NCI-H2029 treated with DMSO at 0.1 percent for 48 hours (cell line): ENCODE measurements around the gene C13orf46.
"Not testable (repeated sequence)": the region's sequence is repeated elsewhere in the genome, so short reads cannot be mapped to it uniquely, and the experiment has no call there.

ENCODE experiments used
- DNase-seq: peaks from one replicate; lab custom pipeline; 2025; lab: John Stamatoyannopoulos, UW

C13orf46 gene

DNA sequence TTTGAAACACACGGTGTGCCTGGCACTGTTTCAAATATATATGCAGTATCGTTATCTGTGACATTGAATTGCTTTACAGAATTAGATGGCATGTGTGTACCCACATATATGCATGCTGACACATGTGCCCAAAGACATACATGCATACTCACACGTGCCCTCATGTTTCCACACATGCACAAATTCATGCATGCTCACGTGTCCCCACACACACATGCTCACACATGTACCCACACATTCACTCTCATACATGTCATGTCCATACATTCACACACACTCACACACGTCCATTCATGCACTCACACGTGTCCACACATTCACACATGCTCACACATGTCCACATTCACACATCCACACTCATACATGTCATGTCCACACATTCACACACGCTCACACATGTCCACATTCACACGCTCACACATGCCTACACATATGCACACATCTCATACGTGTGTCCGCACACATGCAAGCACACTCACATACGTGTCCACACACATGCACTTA is 17.9 kb upstream of the C13orf46 start:
- DNase-seq = no peak

- DNase-seq = no peak
Measured at GRCh38 chr13:113991191-113991669, 17.4 kb upstream of the C13orf46 start.

GRCh38 chr13:113990321-113990837 is 16.5 kb upstream of the C13orf46 start:
- no peak for DNase-seq

DNA sequence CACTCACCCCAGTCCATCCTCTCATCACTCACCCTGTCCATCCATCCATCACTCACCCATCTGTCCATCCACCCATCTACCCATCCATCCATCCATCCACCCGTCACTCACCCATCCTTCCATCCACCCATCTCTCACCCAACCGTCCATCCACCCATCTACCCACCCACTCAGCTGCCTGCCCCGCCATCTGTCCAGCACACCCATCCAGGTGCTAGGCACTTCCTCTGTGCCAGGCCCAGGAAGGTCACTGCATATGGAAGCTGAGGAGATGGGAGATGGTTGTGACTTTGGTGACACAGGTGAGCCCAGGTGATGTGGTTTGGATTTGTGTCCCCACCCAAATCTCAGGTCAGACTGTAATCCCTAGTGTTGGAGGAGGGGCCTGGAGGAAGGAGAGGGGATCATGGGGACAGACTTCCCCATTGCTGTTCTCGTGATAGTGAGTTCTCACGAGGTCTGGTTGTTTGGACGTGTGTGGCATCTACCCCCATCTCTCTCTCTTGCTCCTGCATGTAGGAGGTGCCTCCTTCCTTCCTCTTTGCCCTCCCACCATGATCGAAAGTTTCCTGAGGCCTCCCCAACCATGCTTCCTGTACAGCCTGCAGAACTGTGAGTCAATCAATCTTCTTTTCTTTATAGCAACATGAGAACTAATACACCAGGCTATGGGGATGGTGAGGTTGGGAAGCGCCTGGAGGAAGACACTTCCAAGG is 15.9 kb upstream of the C13orf46 start:
- no peak for DNase-seq

DNA sequence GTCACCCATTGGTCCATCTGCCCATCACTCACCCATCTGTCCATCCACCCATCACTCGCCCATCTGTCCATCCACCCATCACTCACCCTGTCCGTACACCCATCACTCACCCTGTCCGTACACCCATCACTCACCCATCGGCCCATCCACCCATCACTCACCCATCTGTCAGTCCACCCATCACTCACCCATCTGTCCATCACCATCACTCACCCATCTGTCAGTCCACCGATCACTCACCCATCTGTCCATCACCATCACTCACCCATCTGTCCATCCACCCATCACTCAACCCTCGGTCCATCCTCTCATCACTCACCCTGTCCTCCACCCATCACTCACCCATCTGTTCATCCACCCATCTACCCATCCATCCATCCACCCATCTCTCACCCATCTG is 15.0 kb upstream of the C13orf46 start:
- DNase-seq = not testable (repeated sequence)

- DNase-seq = no peak
Measured at GRCh38 chr13:113982296-113982661, 8.4 kb upstream of the C13orf46 start.

- no peak for DNase-seq
Measured at GRCh38 chr13:113981611-113982295, 7.9 kb upstream of the C13orf46 start.

GRCh38 chr13:113981194-113981605 is 7.3 kb upstream of the C13orf46 start:
- DNase-seq = peak; percentile 85

- DNase-seq = no peak
Measured at GRCh38 chr13:113980489-113981064, 6.7 kb upstream of the C13orf46 start.

DNA sequence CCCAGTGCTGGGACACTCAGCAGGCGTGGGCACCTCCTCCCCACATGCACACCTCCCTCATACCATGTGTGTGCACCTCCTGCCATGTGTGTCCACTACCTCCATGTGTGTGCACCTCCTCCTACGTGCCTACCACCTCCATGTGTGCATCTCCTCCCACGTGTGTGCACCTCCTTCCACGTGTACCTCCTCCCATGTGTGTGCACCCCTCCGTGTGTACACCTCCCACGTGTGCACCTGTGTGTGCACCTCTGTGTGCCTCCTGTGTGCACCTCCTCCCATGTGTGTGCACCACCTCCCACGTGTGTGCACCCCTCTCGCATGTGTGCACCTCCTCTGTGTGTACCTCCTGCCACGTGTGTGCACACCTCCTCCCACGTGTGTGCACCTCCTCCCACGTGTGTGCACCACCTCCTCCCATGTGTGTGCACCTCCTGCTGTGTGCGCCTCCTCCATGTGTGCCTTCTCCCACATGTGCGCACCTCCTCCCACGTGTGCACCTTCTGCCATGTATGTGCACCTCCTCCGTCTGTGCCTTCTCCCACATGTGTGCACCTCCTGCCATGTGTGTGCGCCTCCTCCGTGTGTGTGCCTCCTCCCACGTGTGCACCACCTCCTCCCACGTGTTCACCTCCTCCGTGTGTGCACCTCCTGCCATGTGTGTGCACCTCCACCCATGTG is 6.1 kb upstream of the C13orf46 start:
- DNase-seq = no peak

GRCh38 chr13:113978741-113979481 is 5.0 kb upstream of the C13orf46 start:
- DNase-seq = no peak

GRCh38 chr13:113977976-113978375 is 4.1 kb upstream of the C13orf46 start:
- DNase-seq = no peak

DNA sequence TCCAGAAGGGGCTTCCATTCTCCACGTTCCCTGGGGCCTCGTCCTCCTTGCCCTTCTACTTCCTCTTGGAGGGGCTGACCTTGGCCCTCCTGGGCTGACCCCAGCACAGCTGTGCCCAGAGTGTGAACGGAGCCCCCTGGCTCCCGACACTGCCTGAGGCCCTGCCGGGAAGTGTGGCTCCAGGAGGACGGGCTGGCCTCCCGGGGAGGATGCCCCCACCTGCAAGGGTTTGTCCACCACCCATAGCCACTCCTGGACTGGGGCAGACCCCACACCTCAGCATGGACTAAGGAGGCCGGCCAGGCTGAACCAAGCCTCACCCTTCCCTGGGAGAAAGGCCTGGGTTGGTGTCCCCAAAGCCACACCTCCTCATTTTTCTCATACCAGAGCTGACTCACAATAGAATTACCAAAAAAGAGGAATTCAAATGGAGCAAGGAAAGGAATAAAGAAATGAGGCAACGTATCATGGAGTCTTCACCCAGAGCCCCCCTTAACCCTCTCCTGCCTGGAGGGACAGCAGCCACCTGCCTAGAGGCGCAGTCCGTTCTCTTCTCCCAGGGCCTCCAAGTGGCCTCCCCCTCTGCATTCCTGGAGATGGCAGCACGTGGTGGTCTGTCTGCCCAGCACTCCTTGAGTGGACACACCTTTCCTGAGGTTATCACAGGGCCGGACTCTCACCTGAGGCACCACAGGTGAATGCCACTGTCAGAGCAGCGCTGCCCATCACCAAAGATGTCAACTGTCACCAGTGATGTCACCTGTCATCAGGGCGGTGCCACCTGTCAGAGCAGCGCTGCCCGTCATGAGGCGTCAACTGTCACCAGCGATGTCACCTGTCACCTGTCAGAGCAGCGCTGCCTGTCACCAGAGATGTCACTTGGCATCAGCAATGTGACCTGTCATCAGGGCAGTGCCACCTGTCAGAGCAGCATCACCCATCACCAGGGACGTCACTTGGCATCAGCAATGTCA is 3.1 kb upstream of the C13orf46 start:
- no peak for DNase-seq

DNA sequence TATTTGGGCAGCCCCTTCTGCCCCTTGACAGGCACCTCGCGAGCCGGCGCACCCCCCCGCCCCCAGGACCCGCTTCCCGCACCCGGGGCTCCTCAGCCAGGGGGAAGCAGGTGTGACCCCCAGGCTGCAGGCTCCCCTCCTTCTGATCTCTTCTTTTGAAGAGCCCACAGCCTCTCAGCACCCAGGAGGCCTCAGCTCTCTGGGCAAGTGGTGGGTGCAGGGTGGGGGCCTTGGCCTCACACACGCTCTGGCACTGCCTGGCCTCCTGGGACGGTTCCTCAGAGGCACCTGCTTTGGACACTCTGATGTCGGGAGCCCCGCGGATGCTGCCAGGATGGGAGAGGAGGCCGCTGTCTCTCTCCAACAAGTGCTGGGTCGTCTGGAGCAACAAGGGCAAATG is 1.5 kb upstream of the C13orf46 start:
- DNase-seq = no peak

- DNase-seq = no peak
Measured at GRCh38 chr13:113974304-113975281, 717 bp upstream of the C13orf46 start.

GRCh38 chr13:113972451-113973217 is 1.2 kb downstream of the C13orf46 start:
- DNase-seq = no peak

DNA sequence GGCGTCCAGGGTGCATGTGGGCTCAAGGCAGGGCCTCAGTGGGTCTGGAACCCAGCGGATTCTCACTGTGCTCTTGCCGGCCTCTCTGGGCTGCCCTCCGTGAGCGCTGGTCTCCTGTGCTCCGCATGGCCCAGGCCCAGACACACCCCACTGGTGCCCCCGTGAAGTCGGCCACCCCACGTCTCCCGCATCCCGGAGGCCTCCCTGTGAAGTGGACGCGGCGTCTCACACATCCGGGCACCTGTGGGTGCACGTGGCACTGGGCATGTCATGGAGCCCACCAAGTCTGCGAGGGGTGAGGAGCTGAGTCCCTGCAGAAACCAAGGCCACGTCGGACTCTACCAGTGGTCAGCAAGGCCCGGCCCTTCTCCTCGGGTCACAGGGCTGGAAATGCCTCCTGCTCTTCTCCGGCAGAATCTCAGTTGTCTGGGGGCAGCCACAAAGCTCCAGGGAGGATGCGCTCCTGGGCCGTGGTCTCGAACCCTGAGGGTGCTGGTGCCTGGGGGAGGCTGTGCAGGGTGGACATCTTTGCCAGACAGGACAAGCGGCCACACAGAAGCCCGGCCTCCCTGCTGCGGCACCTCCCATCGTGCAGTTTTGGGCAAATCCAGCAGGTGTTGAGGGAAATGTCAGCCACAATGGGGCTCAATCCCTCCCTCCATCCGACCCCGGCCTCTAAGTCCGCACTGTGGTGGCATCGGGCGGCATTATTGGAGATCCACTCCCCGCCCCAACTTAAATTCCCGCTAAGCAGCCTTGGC is 2.2 kb downstream of the C13orf46 start:
- DNase-seq = no peak
